Esophagus muscularis mucosa (tissue), 4 donors: ENCODE measurements around the gene WRAP53. TPM values are rescaled to one million over a fixed set of nuclear protein-coding genes. Genes with fewer than 3 reads are reported as not detected.

Source experiments
- DNase-seq: peaks from one replicate; pipeline ENCODE4 v3.0.0-alpha.2; 2017; ENCODE audit errors: extremely low spot score
- H3K27ac ChIP-seq, 4 donors: fragments of 200-600 bp; sonication (generic); replicated peaks in 1 of 4; 1 replicate in 3 of 4; 2 replicates in 1 of 4; pipeline ENCODE4 v1.5.1; 2016 to 2019; ENCODE audit warnings: mild to moderate bottlenecking in 1 of 4
- H3K27me3 ChIP-seq, 4 donors: fragments of 200-600 bp; sonication (generic); one replicate each; pipeline versions ENCODE4 v1.5.1 to v1.6.0; 2016 to 2019
- H3K36me3 ChIP-seq, 4 donors: fragments of 200-600 bp; sonication (generic); one replicate each; pipeline ENCODE4 v1.5.1; 2016 to 2019
- H3K4me1 ChIP-seq, 4 donors: fragments of 200-600 bp; sonication (generic); one replicate each; pipeline ENCODE4 v1.5.1; 2016 to 2019
- H3K4me3 ChIP-seq, 4 donors: fragments of 200-600 bp; sonication (generic); 1 replicate in 2 of 4; 2 replicates in 2 of 4; pipeline ENCODE4 v1.5.1; 2016 to 2019; ENCODE audit warnings: mild to moderate bottlenecking in 4 of 4, moderate library complexity in 1 of 4
- H3K9me3 ChIP-seq, 4 donors: fragments of 200-600 bp; sonication (generic); 1 replicate in 3 of 4; 2 replicates in 1 of 4; pipeline ENCODE4 v1.5.1; 2016 to 2019
- EP300 ChIP-seq: sonication (generic); formaldehyde crosslinking; IDR thresholded peaks from one replicate; pipeline ENCODE4 v1.6.1; 2017; ENCODE audit warnings: antibody characterized with exemption
- POLR2A ChIP-seq: fragments of 450-650 bp; IDR thresholded peaks from one replicate; pipeline ENCODE4 v1.6.1; 2017; ENCODE audit warnings: antibody characterized with exemption, moderate library complexity, mild to moderate bottlenecking, low read depth
- POLR2AphosphoS5 ChIP-seq, 2 donors: sonication (generic); formaldehyde crosslinking; IDR thresholded peaks; one replicate each; pipeline ENCODE4 v1.6.1; 2017; ENCODE audit warnings: antibody characterized with exemption in 2 of 2
- WGBS: methylation state at CpG from one replicate; pipeline ENCODE4 v1.1.5; 2018; 5-methylcytosine and 5-hydroxymethylcytosine counted together
- intact Hi-C: fragments of 100-400 bp; cut with DNase I; formaldehyde crosslinking; loops from one replicate; pipeline ENCODE4 v1.15.1; 2023
- total RNA-seq, 4 donors: library from RNA; depleted of rRNA; stranded (reverse); fragments of >200 nt; gene quantifications; one replicate each; pipeline versions ENCODE4 v1.1.0 to v1.2.1, GENCODE V29; 2016
- TF ChIP-seq, protein P1 (sequence below), 3 experiments: fragments of 200-600 bp in 2 of 3; fragments of 450-650 bp in 1 of 3; sonication (generic) in 2 of 3; IDR thresholded peaks; one replicate each; pipeline ENCODE4 v1.5.1; 2017 to 2019; ENCODE audit warnings: antibody characterized with exemption in 3 of 3, mild to moderate bottlenecking in 2 of 3, moderate library complexity in 1 of 3

The WRAP53 gene
- total RNA-seq, 4 donors from 2014 or later = 3.3 to 6.4 (median 3.8) TPM

DNA sequence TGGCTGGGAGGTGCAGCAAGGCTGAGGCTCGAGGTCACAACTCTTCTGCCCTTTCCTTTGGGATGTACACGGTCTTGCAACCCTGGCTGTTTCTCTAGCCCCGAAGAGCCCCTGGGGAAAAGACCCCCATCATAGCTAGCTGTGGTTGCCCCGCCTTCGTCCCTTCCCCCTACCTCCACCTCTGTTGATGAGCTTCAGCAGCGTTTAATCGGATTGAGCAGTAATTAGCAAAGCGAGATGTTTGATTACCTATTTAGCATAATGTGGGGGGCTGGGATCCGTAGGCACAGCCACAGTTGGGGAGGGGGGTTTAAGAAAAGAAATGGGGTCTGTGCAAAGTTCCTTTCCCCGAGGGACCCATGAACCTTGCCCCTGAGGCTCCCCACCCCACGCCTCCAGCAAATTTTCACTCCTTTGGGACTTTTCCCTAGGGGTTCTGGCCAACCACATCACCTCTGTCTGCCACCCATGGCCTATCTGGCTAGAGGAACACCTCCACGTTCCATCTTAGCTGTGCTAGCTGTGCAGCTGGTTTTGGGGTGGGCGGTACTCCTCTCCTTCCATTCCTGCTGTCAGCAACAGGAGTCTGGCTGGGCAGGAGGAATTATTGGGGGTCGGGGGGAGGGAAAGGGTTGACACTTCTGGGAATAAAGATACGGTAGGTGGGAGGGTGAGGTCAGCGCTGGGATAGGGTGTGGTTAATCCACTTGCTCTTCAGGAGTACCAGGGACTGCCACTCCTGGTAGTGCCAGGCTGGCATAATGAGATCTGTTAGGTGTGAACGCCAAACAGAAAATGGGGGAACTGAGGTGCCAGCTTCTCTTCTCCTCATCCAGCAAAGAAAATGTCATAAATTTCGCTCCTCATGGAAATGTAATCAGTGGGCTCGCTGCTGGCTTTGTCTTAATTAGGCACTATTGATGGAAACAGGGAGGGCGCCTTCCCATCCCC, 27.9 kb downstream of the WRAP53 start:
- Histone ChIP-seq H3K27ac (peak overlapping the region; percentile 58 to 75 (median 64)), H3K27me3 (peaks cover 0 to 54% (median 25%) of the 10 kb centered on the region in 4 donors), H3K36me3 (no peaks in the 10 kb centered on the region), H3K4me3 (peak overlapping the region; percentile 56 to 79 (median 66)), H3K4me1 (peaks cover 18 to 25% (median 21%) of the 10 kb centered on the region in 4 donors), H3K9me3 (no peaks in the 10 kb centered on the region)
- no peak for DNase-seq
- 42% methylated on average over 20 of the region's 20 CpGs for WGBS
- intact Hi-C loops = no loop called here
- TF ChIP-seq, protein P1, sequence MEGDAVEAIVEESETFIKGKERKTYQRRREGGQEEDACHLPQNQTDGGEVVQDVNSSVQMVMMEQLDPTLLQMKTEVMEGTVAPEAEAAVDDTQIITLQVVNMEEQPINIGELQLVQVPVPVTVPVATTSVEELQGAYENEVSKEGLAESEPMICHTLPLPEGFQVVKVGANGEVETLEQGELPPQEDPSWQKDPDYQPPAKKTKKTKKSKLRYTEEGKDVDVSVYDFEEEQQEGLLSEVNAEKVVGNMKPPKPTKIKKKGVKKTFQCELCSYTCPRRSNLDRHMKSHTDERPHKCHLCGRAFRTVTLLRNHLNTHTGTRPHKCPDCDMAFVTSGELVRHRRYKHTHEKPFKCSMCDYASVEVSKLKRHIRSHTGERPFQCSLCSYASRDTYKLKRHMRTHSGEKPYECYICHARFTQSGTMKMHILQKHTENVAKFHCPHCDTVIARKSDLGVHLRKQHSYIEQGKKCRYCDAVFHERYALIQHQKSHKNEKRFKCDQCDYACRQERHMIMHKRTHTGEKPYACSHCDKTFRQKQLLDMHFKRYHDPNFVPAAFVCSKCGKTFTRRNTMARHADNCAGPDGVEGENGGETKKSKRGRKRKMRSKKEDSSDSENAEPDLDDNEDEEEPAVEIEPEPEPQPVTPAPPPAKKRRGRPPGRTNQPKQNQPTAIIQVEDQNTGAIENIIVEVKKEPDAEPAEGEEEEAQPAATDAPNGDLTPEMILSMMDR (IDR thresholded peaks at IDR 0.05) = no peak
- no peak for TF ChIP-seq POLR2AphosphoS5 (IDR thresholded peaks at IDR 0.05)
- no peak for TF ChIP-seq EP300
- TF ChIP-seq POLR2A = no peak

DNA sequence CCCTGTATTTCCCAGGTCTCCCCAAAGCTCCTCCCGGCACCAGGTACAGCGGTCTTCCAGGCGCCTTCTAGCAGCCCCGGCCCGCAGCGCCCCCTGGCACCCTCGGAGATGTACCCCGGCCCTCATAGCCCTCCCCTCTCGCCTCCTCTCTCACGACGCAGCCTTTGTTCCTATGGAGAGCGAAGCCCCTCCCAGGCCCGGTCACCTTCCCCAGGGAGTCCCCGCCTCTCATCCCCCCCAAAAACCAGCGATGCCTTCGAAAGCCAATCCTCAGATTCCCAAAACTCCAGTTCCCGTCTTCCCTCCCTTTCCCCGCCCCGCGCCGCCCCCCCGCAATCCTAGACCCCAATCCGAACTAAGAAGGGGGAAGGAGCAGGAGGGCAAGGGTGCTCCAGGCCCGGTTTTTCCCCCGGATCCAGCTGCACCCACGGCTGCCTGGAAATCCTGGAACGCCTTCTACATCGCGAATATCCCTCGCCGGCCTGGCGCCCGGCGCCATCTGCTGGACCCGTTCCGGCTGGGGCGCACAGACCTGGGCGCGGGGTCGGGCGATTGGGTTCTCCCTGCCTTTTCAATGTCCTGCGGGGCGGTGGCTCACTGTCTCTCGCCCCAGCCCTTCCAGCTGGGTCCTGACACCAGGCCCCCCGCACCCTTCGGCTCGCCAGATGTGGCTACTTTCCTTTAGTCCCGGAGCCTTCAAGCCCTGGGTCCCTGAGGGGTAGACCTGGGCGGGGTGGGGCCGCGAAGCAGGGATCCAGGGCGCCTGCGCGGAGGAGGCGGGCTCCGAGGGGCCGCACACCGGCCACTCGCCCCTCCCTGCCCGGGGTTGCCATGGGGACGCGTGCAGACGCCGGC, 28.9 kb downstream of the WRAP53 start, which contains the start of gene DNAH2:
DNAH2 (plus strand) TSS at position 844 of the 855 bp plus-strand sequence. CDS start 1,991 bp downstream, outside the sequence.
- TF ChIP-seq POLR2A (no peak), POLR2AphosphoS5 (IDR thresholded peaks at IDR 0.05) (peak; percentile 35 to 46), EP300 (no peak)
- TF ChIP-seq, protein P1 (IDR thresholded peaks at IDR 0.05) = peak; percentile 42 to 55 (median 45)
- Histone ChIP-seq H3K4me3 (peak within 1 kb of the TSS; percentile 56 to 79 (median 66)), H3K36me3 (no peaks in the 10 kb centered on the region), H3K4me1 (peaks cover 18 to 25% (median 21%) of the 10 kb centered on the region in 4 donors), H3K27me3 (peaks cover 0 to 47% (median 18%) of the 10 kb centered on the region in 4 donors), H3K27ac (peak within 1 kb of the TSS; percentile 58 to 75 (median 64)), H3K9me3 (no peaks in the 10 kb centered on the region)
- no peak for DNase-seq
- 1% methylated on average over 52 of the region's 64 CpGs for WGBS
- intact Hi-C loops = no loop called here

DNA sequence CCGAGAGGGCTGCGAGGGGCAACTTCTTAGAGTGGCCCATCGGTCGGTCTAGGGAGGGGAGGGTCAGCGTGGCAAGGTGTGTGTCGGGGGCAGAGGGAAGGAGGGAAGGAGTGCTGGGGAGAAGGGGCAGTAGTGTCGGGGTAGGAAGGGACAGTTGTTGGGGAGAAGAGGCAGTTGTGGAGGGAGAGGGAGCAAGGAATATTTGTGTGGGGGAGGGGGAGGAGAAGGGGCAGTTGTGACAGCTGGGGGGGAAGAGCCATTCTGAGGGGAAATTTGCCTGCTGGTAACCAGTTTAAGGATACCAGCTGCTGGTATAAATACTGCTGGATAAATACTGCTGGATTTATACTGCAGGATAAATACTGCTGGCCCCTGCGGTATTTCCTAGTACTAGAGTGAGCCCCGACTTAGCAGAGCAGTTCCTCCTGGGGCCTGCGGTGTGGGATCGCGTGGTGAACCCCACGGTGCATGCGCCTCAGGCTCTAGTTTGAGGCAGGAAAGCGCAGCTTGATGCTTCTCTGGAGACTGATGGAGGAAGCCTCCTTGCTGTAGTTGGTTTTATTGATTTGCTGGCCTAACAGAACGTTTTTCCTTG, 29.6 kb downstream of the WRAP53 start:
- peaks cover 0 to 46% (median 13%) of the 10 kb centered on the region in 4 donors for H3K27me3 ChIP-seq
- TF ChIP-seq EP300 (no peak), POLR2A (no peak), POLR2AphosphoS5 (IDR thresholded peaks at IDR 0.05) (no peak)
- TF ChIP-seq, protein P1 (IDR thresholded peaks at IDR 0.05) = no peak
- no peak for DNase-seq
- H3K9me3 ChIP-seq = no peaks in the 10 kb centered on the region
- H3K4me1 ChIP-seq = peaks cover 18 to 25% (median 21%) of the 10 kb centered on the region in 4 donors
- intact Hi-C loops = no loop called here
- H3K27ac ChIP-seq = peak overlapping the region; percentile 58 to 75 (median 64)
- H3K4me3 ChIP-seq = peak overlapping the region; percentile 56 to 79 (median 66)
- 7% methylated on average over 16 of the region's 16 CpGs for WGBS
- H3K36me3 ChIP-seq = no peaks in the 10 kb centered on the region

DNA sequence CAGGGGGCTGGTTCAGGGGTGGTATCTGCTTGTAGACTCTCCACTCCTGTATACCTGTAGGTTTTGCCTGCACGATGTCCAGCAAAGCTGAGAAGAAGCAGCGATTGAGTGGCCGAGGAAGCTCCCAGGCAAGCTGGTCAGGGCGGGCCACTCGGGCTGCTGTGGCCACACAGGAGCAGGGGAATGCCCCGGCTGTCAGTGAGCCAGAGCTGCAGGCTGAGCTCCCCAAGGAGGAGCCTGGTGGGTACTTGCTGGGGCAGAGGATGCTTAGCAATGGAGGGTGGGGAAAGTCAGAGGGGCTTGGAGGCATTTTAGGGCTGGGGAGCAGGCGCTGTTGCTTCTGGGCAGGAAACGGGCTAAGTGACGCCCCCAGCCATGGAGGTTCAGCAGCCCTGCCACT, 31.4 kb downstream of the WRAP53 start:
- H3K27me3 ChIP-seq = peaks cover 0 to 43% (median 2%) of the 10 kb centered on the region in 4 donors
- DNase-seq = no peak
- no peaks in the 10 kb centered on the region for H3K36me3 ChIP-seq
- intact Hi-C loops = no loop called here
- H3K4me1 ChIP-seq = peaks cover 18 to 25% (median 21%) of the 10 kb centered on the region in 4 donors
- H3K4me3 ChIP-seq = no peak overlapping the region
- WGBS = 71% methylated on average over 9 of the region's 9 CpGs
- no peak overlapping the region for H3K27ac ChIP-seq
- no peaks in the 10 kb centered on the region for H3K9me3 ChIP-seq
- TF ChIP-seq POLR2AphosphoS5 (IDR thresholded peaks at IDR 0.05) = no peak
- TF ChIP-seq, protein P1 (IDR thresholded peaks at IDR 0.05) = no peak
- TF ChIP-seq POLR2A = no peak
- no peak for TF ChIP-seq EP300
